LNCAP (cell line): ENCODE measurements around the gene NME8.

Experiments
- TF ChIP-seq, protein P1 (sequence below): fragments of 450-650 bp; IDR thresholded peaks from 2 replicates; pipeline ENCODE4 v1.5.1; 2017; ENCODE audit warnings: mild to moderate bottlenecking

Gene NME8

DNA sequence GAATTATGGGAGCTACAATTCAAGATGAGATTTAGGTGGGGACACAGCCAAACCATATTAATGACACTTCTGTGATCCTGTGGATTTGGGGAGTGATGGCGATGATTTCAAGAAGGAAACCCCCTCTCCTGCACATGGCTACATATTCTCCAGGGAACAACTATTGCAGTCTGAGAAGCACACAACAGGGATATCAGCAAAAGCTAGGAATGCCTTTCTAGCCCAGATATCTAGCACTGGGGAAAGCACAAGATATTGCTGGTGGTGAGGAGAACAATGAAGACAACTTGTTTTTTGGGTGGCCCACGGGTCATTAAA is 96.3 kb downstream of the NME8 start:
- TF ChIP-seq, protein P1, sequence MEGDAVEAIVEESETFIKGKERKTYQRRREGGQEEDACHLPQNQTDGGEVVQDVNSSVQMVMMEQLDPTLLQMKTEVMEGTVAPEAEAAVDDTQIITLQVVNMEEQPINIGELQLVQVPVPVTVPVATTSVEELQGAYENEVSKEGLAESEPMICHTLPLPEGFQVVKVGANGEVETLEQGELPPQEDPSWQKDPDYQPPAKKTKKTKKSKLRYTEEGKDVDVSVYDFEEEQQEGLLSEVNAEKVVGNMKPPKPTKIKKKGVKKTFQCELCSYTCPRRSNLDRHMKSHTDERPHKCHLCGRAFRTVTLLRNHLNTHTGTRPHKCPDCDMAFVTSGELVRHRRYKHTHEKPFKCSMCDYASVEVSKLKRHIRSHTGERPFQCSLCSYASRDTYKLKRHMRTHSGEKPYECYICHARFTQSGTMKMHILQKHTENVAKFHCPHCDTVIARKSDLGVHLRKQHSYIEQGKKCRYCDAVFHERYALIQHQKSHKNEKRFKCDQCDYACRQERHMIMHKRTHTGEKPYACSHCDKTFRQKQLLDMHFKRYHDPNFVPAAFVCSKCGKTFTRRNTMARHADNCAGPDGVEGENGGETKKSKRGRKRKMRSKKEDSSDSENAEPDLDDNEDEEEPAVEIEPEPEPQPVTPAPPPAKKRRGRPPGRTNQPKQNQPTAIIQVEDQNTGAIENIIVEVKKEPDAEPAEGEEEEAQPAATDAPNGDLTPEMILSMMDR: no peak

DNA sequence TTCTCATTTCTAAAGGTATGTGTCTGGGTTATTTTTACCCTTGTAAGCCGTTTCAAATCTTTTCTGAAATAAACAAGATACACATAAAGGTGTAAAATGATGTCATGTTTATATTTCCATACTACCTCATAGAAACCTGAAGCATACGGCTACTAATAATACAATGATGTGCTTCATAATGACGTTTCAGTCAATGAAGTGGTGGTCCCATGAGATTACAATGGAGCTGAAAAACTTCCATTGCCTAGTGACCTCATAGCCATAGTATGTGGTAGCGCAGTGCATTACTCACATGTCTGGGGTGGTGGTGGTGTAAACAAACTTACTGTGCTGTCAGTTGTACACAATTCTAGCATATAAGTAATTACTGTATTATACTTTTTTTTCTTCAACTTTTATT is 96.9 kb downstream of the NME8 start:
- TF ChIP-seq, protein P1: no peak

DNA sequence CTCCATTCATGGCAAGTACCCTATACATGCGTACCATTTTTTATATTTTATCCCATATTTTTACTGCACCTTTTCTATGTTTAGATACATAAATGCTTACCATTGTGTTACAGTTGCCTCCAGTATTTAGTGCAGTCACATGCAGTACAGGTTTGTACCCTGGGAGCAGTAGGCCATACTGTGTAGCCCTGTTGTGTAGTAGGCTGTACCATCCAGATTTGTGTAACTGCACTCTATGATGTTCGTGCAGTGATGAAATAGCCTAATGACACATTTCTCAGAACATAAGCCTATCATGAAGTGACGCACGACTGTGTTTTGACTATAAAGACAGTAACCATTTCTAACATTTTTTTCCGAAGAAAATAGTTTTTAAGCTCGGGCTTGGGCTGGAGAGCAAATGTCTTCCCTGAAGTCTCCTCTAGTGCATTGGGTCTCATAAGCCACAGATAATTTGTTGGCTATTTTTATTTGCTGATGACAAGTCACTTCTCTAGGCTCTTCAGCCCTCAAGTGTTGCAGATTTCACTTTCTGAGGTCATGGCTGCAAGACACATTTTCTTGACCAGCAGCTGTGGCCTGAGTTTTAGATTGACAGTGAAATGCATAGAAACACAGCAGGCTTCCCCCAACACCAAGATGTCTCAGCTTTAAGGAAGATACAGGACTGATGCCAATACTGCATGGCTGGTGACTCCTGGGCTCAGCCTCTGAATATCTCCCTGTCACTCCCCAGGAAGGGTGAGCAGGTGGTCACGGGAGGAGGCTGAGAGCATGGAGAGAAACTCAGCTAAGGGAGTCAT is 98.9 kb downstream of the NME8 start:
- TF ChIP-seq, protein P1: no peak

DNA sequence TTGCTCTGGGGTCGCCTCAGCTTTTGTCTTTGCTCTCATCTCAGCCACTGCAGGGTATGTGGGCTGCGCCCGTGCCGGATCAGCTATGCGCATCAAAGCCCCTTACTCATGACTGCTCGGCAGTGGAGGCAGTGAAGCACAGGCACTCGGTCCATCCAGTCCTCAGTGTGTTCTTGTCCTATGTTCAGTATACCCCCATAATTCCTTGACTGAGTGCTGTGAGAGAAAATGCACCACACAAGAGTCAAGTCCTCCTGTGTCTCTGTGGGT is 99.5 kb downstream of the NME8 start:
- TF ChIP-seq, protein P1: no peak
